ENCODE results near the gene NADK2.

GRCh38 chr5:36206913-36207312 is 34.8 kb downstream of the NADK2 start:
- TF ChIP-seq CTCF (conservative IDR thresholded peaks at IDR 0.05 in 1 of 2, IDR thresholded peaks at IDR 0.05 in 1 of 2; ENCODE audit: low read depth in 1 of 2, low read length in 2 of 2) (no peak), EZH2 (IDR thresholded peaks at IDR 0.05; ENCODE audit: low read length, missing control alignments) (no peak)
